Inflammatory macrophage treated with lipopolysaccharide for 1 hour (primary cell): ENCODE results near the gene TXNDC17.

Experiments
- DNase-seq, 2 donors: peaks; one replicate each; pipeline ENCODE4 v3.0.0-alpha.2; 2020 to 2022

The TXNDC17 gene

DNA sequence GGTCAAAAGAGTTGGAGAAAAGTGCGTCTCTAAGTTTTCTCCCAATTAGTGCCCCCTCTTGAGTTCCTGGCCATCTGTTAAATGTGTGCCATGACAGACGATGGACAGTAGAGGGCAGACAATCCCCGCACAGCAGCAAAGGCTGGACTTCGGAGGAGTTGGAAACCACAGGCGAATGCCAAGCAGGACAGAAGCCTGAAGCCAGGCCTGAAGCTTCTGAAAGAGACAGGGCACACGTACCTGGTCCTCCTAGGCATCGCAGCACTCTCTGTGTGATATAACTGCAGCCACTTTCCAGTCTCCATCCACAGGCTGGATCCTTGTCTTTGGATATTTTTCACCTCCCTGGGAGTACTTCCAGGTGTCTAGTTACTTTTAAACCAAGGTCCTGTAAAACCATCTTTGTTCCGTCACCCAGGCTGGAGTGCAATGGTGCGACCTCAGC, 25.2 kb downstream of the TXNDC17 start:
- DNase-seq: peak; percentile 64 to 84

DNA sequence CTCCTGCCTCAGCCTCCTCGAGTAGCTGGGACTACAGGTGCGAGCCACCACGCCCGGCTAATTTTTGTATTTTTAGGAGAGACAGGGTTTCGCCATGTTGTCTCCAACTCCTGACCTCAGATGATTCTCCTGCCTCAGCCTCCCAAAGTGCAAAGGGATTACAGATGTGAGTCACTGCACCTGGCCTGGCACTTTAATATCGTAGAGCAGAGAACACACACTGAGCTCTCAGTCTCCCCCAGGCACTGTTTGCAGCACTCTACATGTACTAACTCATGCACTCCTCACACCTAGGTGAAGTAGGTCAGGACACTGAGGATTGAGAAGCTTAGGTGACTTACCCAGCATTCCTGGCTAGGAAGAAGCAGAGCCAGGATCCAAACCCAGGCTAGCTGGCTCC, 25.7 kb downstream of the TXNDC17 start:
- no peak for DNase-seq

DNA sequence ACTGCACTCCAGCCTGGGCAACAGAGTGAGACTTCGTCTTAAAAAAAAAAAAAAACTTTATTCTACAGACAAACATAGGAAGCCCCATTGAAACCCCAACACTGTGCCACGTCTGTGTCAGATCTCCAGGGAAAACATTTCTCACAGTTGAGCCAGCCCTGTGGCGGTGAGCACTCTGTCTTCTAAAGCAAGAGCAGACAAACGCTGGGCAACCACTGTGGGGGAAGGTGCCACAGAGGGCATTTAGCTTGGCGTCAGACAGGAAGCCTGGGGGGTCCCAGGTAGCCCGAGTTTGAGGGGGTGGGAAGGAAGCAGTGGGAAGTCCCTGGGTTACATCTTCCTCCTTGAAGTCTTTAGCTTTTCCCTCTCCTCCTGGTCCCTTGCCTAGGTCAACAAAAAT, 26.7 kb downstream of the TXNDC17 start:
- no peak for DNase-seq

- no peak for DNase-seq
Observed at GRCh38 chr17:6668219-6668618, 27.4 kb downstream of the TXNDC17 start.

DNA sequence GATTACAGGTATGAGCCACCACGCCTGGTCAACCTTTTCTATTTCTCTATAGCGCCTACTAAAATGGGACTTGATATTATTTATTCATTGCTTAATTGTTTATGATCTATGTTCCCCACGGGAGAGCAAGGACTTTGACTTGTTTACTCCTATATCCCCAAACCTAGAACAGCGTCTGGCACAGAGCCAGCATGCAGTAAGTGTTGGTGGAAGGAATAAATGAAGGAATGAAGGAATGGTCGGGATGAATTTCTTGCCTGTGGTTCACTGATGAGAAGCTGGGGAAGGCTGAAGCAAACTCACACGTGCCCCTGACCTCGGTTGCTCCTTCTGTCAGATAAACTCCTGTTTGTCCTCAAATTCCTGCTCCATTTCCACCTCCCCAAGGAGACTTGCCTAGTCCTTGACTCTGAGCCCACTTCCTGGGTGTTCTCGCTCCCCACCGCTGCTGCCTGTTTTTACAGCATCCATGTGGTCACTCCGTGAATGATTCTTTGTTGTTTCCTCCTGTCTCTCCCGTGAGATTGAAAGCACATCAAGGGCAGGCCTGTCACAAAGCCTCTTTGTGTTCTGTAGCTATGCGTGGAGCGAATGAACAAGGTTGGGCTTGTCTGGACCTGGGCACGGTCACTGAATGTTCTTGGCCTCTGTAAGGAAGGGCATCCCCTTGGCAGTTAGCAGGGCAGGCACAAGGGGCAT, 28.0 kb downstream of the TXNDC17 start:
- DNase-seq: no peak

GRCh38 chr17:6669479-6670212, 28.8 kb downstream of the TXNDC17 start:
- DNase-seq: no peak

- DNase-seq: no peak
Observed at GRCh38 chr17:6670571-6670970, 29.7 kb downstream of the TXNDC17 start.

DNA sequence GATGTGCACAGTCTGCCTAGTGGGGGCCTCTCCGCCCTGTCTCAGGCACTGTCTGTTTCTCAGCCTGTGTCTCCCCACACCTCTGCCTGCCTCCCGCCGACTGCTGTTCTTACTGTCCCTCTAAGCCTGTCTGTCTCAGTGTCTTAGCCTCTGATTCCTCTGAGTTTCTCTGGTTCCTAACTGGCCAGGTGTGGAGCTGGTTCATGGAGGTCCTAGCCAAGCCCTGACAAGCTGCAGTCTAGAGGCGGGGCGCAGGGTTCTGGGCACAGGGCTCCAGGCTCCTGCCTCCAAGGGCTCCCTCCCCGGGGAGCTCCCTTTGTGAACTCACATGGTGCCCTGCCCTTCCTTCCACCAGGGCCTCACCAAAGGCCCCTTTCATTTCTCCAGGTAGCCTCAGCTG, 30.1 kb downstream of the TXNDC17 start:
- DNase-seq: no peak

DNA sequence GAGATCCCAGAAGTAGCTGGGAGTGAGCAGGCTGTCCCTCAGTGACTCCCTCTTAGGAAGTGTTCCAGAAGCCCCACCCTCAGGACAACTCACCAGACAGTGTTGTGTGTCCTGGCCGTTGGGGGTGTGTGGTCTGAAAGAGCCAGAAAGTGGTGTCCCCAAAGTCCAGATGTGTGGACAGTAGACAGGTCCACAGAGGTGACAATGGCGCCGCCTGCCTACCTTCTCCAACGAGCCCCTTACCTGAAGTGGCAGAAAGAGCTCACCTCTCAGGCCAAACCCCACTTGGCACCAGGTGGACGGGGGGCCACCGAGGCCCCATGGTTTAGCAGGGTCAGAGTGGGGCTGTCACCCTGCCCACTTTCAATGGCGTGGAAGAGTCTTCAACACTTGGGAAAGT, 30.6 kb downstream of the TXNDC17 start:
- DNase-seq: no peak

DNA sequence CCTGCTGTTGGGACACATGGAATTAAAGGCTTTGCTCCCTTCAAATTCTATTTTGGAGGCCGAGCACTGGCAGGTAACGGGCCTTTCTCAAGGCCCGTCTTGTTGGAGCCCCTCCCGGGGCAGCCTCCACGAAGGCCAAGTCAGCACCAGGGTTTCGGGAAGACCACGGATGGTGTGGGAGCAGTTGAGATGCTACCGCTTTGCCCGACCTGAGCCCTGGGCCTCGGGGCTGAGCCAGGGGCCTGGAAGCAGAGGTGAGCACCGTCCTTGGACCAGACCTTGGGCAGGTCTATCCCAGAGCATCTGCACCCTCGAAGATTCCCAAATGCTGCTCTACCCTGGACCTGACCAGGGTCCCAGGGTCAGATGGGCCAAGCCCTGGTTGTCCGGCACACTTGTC, 33.7 kb downstream of the TXNDC17 start:
- no peak for DNase-seq

GRCh38 chr17:6675201-6675825, 34.5 kb downstream of the TXNDC17 start:
- DNase-seq: no peak

DNA sequence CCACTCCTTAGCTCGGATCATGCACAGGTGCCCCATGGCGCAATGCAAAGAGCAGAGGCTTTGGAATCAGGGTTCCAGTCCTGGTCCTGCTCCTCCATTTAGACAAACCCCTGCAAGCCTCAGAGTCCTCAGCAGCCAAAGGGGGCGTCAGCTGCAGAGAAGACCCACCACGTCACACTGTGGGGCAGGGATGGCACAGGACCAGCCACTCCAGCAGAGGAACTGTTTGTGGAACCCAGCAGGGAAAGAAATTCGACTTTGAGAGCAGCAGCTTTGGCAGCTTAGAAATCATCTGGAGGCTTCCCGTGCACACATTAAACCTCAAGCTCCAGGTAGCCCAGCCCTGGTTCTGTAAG, 35.9 kb downstream of the TXNDC17 start:
- DNase-seq: no peak

GRCh38 chr17:6677158-6677831, 36.4 kb downstream of the TXNDC17 start:
- DNase-seq: no peak

DNA sequence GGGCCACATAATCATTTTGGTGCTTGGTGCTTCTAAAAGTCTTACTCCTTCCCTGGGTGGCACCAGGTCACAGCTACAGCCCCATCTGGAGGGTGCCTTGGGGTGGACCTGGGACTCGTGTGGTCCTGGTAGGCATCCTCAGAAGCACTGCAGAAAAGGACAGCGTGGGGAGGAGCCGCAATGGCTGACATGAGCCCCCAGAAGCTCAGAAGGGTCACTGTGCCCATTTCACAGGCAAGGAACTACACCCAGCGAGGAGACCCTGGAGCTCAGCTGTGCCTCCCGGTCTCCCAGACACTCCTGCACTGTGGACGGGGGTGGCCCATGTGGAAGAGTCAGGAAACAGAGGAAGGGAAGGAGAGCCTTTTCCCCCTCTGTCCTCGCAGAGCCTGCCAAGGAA, 37.1 kb downstream of the TXNDC17 start:
- no peak for DNase-seq

GRCh38 chr17:6679241-6679640, 38.4 kb downstream of the TXNDC17 start:
- no peak for DNase-seq

- no peak for DNase-seq
Observed at GRCh38 chr17:6681176-6681575, 40.3 kb downstream of the TXNDC17 start.

DNA sequence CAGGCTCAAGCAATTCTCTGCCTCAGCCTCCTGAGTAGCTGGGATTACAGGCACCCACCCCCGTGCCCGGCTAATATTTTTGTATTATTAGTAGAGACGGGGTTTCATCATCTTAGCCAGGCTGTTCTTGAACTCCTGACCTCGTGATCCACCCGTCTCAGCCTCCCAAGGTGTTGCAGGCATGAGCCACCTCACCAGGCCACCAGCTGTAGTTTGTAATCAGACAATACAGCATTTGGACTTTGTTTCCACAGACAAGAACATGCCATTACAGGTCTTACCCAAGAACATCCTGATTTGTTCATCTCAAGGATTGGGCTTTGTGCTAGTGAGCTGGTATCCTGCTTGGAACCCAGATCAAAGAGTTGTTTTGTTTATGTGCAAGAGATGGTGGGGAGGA, 40.8 kb downstream of the TXNDC17 start:
- DNase-seq: no peak

GRCh38 chr17:6682339-6682738, 41.5 kb downstream of the TXNDC17 start:
- DNase-seq: no peak

GRCh38 chr17:6683081-6683684, 42.3 kb downstream of the TXNDC17 start:
- DNase-seq: no peak

GRCh38 chr17:6683730-6684459, 43.0 kb downstream of the TXNDC17 start:
- no peak for DNase-seq

GRCh38 chr17:6684460-6684783, 43.6 kb downstream of the TXNDC17 start:
- no peak for DNase-seq

DNA sequence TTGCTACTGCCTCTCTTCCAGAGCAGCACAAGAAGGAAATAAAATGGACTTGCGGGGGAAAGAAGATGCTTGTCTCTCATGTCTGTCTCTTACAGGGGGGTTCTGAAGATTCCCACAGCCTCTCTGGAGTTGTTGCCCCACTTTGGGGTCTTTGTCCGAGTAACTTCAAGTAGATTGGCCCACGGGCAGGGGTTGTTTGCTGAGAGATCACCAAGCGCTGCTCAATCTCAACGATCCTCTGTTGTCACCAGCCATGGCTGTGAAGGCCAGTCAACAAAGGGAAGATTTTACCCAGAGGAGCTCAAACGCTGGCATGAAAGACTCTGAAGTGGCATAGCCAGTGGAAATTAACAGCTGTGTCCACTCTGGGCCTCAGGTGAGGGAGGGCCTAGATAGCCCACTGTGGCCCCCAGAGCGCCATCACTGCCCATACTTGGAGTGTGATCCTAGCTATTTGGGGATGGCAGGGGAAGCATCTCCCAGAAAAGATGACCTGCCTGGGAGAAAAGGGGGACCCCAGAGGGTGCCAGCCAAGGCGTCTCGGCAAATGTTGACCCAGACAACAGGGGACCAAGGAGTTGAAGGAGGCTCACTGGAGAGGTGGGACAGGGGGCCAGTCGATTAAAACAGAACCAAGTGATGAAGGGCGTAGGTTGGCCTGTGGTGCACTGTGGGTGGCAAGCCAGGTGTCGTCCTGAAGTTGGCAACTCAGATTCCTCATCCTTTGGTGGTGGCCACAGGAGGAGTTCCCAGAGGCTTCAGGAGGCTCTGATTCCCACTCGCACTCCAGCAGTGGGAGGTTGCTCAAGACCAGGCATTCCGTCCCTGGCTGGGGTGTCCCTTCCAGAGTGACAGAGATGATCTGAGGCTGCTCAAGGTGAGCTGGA, 44.3 kb downstream of the TXNDC17 start:
- DNase-seq: no peak
